Measurements from ENCODE around the gene TTC33.

TTC33 gene

DNA sequence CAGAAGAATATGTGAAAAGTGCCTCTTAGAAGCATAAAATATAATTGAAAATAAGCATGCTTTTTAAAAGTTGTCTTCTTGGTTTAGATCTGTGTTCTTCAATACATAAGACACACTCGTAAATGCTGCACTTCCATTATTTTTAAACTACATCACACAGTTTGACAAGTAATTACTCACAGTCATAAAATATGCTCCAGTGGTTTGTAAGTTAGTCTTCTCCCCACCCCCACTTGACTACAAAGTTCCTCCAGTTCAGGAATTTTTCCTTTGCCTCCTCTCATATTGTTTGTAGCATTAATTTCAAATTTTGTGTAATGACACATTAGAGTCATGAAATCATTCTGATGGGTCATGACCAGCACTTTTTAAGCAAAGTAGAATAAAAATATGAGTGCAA is 136.3 kb downstream of the TTC33 start:
- H3K9me3 ChIP-seq (ENCODE audit: control insufficient read depth in 1 of 2, low read length in 2 of 2): no peaks in the 10 kb centered on the region
- no peak overlapping the region for H3K27ac ChIP-seq (ENCODE audit: low read depth, low read length)
- H3K9ac ChIP-seq (ENCODE audit: low read depth in 1 of 2, low read length in 2 of 2): no peak overlapping the region
- no peaks in the 10 kb centered on the region for H3K36me3 ChIP-seq (ENCODE audit: control insufficient read depth in 1 of 2, insufficient read depth in 2 of 2, low read length in 2 of 2)
- peaks cover 10 to 24% of the 10 kb centered on the region in 2 donors for H3K4me1 ChIP-seq (ENCODE audit: control insufficient read depth in 1 of 2, insufficient read depth in 2 of 2, low read length in 2 of 2)
- no peak overlapping the region for H3K4me3 ChIP-seq (ENCODE audit: low read depth in 1 of 2, low read length in 2 of 2)
- H3K27me3 ChIP-seq (ENCODE audit: control insufficient read depth in 1 of 2, insufficient read depth in 2 of 2, low read length in 2 of 2): no peaks in the 10 kb centered on the region

DNA sequence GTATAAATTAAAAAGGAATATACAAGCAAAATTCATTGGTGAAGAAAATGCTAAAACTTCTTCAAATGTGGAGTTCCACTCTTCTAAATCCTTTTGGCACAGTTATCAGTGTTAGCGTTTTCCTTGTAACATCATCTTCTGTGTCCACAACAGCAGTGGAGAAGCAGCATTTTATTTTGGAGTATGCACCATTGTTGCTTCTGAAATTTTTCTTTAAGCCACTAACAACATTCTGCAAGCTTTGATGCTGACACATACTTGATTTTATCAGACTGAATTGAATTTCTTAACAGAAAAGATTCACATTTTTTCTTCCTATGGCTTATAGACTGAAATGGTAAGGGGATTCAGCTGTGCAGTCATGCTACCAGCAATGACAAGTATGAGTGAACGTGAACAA is 136.8 kb downstream of the TTC33 start:
- H3K27ac ChIP-seq (ENCODE audit: low read depth, low read length): no peak overlapping the region
- H3K36me3 ChIP-seq (ENCODE audit: control insufficient read depth in 1 of 2, insufficient read depth in 2 of 2, low read length in 2 of 2): no peaks in the 10 kb centered on the region
- H3K9me3 ChIP-seq (ENCODE audit: control insufficient read depth in 1 of 2, low read length in 2 of 2): no peaks in the 10 kb centered on the region
- H3K4me1 ChIP-seq (ENCODE audit: control insufficient read depth in 1 of 2, insufficient read depth in 2 of 2, low read length in 2 of 2): peaks cover 10 to 20% of the 10 kb centered on the region in 2 donors
- H3K4me3 ChIP-seq (ENCODE audit: low read depth in 1 of 2, low read length in 2 of 2): no peak overlapping the region
- H3K9ac ChIP-seq (ENCODE audit: low read depth in 1 of 2, low read length in 2 of 2): no peak overlapping the region
- no peaks in the 10 kb centered on the region for H3K27me3 ChIP-seq (ENCODE audit: control insufficient read depth in 1 of 2, insufficient read depth in 2 of 2, low read length in 2 of 2)

- Histone ChIP-seq H3K9ac (ENCODE audit: low read depth in 1 of 2, low read length in 2 of 2) (no peak overlapping the region), H3K27ac (ENCODE audit: low read depth, low read length) (no peak overlapping the region), H3K9me3 (ENCODE audit: control insufficient read depth in 1 of 2, low read length in 2 of 2) (no peaks in the 10 kb centered on the region), H3K4me1 (ENCODE audit: control insufficient read depth in 1 of 2, insufficient read depth in 2 of 2, low read length in 2 of 2) (peaks cover 0 to under 1% of the 10 kb centered on the region in 2 donors), H3K27me3 (ENCODE audit: control insufficient read depth in 1 of 2, insufficient read depth in 2 of 2, low read length in 2 of 2) (no peaks in the 10 kb centered on the region), H3K36me3 (ENCODE audit: control insufficient read depth in 1 of 2, insufficient read depth in 2 of 2, low read length in 2 of 2) (no peaks in the 10 kb centered on the region), H3K4me3 (ENCODE audit: low read depth in 1 of 2, low read length in 2 of 2) (no peak overlapping the region)
Measured at GRCh38 chr5:40616781-40617180, 139.0 kb downstream of the TTC33 start.

DNA sequence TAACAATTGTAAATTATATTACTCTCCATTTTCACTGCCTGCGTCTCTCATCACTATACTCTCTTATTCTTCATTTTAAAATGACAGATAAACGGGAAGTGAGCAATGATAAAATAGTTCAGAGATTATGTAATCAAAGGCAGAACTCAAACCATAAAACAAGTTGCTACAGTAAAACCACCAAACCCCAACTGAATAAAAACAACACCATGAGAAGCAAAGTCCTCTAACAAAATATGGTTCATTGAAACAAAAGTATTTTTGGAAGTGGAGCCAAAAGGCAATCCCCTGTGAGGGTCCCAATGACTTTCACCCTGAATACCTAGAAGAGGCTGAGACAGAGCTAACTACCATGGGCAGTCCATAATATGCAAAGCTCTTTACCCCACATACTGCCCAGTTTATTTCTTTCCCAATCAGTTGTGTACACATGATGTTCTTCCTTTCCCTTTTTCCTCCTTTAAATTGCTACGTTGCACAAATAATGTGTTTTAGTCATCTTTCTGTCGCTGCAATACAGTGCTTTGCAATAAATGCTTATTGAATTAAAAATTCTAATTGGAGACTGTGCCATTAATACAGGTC is 140.1 kb downstream of the TTC33 start:
- Histone ChIP-seq H3K27me3 (ENCODE audit: control insufficient read depth in 1 of 2, insufficient read depth in 2 of 2, low read length in 2 of 2) (no peaks in the 10 kb centered on the region), H3K9me3 (ENCODE audit: control insufficient read depth in 1 of 2, low read length in 2 of 2) (no peaks in the 10 kb centered on the region), H3K36me3 (ENCODE audit: control insufficient read depth in 1 of 2, insufficient read depth in 2 of 2, low read length in 2 of 2) (no peaks in the 10 kb centered on the region), H3K27ac (ENCODE audit: low read depth, low read length) (no peak overlapping the region), H3K4me3 (ENCODE audit: low read depth in 1 of 2, low read length in 2 of 2) (no peak overlapping the region), H3K4me1 (ENCODE audit: control insufficient read depth in 1 of 2, insufficient read depth in 2 of 2, low read length in 2 of 2) (no peaks in the 10 kb centered on the region), H3K9ac (ENCODE audit: low read depth in 1 of 2, low read length in 2 of 2) (no peak overlapping the region)

DNA sequence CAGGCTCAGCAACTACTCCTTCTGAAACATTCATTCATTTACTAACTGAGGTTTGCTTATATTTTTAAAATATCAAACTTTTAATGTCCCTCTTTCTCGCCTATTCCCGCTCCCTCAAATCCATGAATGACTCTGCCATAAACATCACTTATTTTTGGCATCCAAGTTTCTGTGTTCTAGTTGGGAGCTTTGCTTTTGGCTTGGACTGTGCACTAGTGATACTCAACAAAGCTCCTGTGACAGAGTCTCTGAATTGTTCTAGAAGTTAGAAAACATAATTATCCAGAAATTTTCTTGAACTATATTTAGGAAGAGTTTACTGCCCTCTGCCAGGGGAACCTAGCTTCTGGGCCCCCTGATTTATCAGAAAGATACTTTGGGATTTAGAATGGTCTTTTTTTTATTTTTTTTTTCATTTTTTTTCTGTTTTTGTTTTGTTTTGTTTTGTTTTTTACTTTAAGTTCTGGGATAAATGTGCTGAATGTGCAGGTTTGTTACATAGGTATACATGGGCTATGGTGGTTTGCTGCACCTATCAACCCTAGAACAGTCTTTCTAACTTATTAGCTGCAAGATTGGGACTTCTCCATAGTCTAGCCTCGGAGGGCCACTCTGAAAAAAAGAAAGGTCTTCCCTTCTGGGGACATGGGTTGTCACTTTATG is 140.7 kb downstream of the TTC33 start:
- Histone ChIP-seq H3K27ac (ENCODE audit: low read depth, low read length) (no peak overlapping the region), H3K4me1 (ENCODE audit: control insufficient read depth in 1 of 2, insufficient read depth in 2 of 2, low read length in 2 of 2) (no peaks in the 10 kb centered on the region), H3K9me3 (ENCODE audit: control insufficient read depth in 1 of 2, low read length in 2 of 2) (no peaks in the 10 kb centered on the region), H3K36me3 (ENCODE audit: control insufficient read depth in 1 of 2, insufficient read depth in 2 of 2, low read length in 2 of 2) (no peaks in the 10 kb centered on the region), H3K27me3 (ENCODE audit: control insufficient read depth in 1 of 2, insufficient read depth in 2 of 2, low read length in 2 of 2) (no peaks in the 10 kb centered on the region), H3K9ac (ENCODE audit: low read depth in 1 of 2, low read length in 2 of 2) (no peak overlapping the region), H3K4me3 (ENCODE audit: low read depth in 1 of 2, low read length in 2 of 2) (no peak overlapping the region)

- no peaks in the 10 kb centered on the region for H3K4me1 ChIP-seq (ENCODE audit: control insufficient read depth in 1 of 2, insufficient read depth in 2 of 2, low read length in 2 of 2)
- H3K36me3 ChIP-seq (ENCODE audit: control insufficient read depth in 1 of 2, insufficient read depth in 2 of 2, low read length in 2 of 2): no peaks in the 10 kb centered on the region
- no peak overlapping the region for H3K9ac ChIP-seq (ENCODE audit: low read depth in 1 of 2, low read length in 2 of 2)
- H3K27ac ChIP-seq (ENCODE audit: low read depth, low read length): no peak overlapping the region
- H3K27me3 ChIP-seq (ENCODE audit: control insufficient read depth in 1 of 2, insufficient read depth in 2 of 2, low read length in 2 of 2): no peaks in the 10 kb centered on the region
- H3K9me3 ChIP-seq (ENCODE audit: control insufficient read depth in 1 of 2, low read length in 2 of 2): no peaks in the 10 kb centered on the region
- H3K4me3 ChIP-seq (ENCODE audit: low read depth in 1 of 2, low read length in 2 of 2): no peak overlapping the region
Measured at GRCh38 chr5:40614466-40614865, 141.3 kb downstream of the TTC33 start.

- H3K27ac ChIP-seq (ENCODE audit: low read depth, low read length): no peak overlapping the region
- no peak overlapping the region for H3K4me3 ChIP-seq (ENCODE audit: low read depth in 1 of 2, low read length in 2 of 2)
- H3K9ac ChIP-seq (ENCODE audit: low read depth in 1 of 2, low read length in 2 of 2): no peak overlapping the region
- no peaks in the 10 kb centered on the region for H3K9me3 ChIP-seq (ENCODE audit: control insufficient read depth in 1 of 2, low read length in 2 of 2)
- H3K4me1 ChIP-seq (ENCODE audit: control insufficient read depth in 1 of 2, insufficient read depth in 2 of 2, low read length in 2 of 2): no peaks in the 10 kb centered on the region
- H3K36me3 ChIP-seq (ENCODE audit: control insufficient read depth in 1 of 2, insufficient read depth in 2 of 2, low read length in 2 of 2): no peaks in the 10 kb centered on the region
- H3K27me3 ChIP-seq (ENCODE audit: control insufficient read depth in 1 of 2, insufficient read depth in 2 of 2, low read length in 2 of 2): no peaks in the 10 kb centered on the region
Measured at GRCh38 chr5:40607202-40607601, 148.6 kb downstream of the TTC33 start.

DNA sequence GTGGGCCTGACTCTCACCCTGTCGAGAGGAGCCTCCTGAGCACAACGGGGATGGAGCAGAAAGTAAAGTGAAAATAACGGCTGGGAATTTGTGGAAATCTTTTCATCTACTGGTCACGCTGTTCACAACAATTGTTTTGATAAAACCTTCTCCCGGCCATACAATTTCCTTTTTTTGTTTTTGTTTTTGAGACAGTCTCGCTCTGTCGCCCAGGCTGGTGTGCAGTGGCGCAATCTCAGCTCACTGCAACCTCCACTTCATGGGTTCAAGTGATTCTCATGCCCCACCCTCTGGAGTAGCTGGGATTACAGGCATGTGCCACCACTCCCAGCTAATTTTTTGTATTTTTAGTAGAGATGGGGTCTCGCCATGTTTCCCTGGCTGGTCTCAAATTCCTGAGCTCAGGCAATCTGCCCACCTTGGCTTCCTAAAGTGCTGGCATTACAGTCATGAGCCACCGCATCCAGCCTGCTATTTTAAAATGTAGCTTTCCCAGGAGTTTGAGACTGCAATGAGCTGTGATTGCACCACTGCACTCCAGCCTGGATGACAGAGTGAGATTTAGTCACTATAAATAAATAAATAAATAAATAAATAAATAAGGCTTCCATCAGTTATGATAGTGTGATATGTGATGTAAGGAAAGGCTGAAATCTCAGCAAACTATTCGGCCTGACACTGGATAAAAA is 149.5 kb downstream of the TTC33 start:
- Histone ChIP-seq H3K9ac (ENCODE audit: low read depth in 1 of 2, low read length in 2 of 2) (no peak overlapping the region), H3K27me3 (ENCODE audit: control insufficient read depth in 1 of 2, insufficient read depth in 2 of 2, low read length in 2 of 2) (no peaks in the 10 kb centered on the region), H3K4me3 (ENCODE audit: low read depth in 1 of 2, low read length in 2 of 2) (no peak overlapping the region), H3K9me3 (ENCODE audit: control insufficient read depth in 1 of 2, low read length in 2 of 2) (no peaks in the 10 kb centered on the region), H3K4me1 (ENCODE audit: control insufficient read depth in 1 of 2, insufficient read depth in 2 of 2, low read length in 2 of 2) (peaks cover 3 to 5% of the 10 kb centered on the region in 2 donors), H3K36me3 (ENCODE audit: control insufficient read depth in 1 of 2, insufficient read depth in 2 of 2, low read length in 2 of 2) (no peaks in the 10 kb centered on the region), H3K27ac (ENCODE audit: low read depth, low read length) (no peak overlapping the region)

GRCh38 chr5:40605295-40605958 is 150.3 kb downstream of the TTC33 start:
- H3K4me3 ChIP-seq (ENCODE audit: low read depth in 1 of 2, low read length in 2 of 2): no peak overlapping the region
- H3K9me3 ChIP-seq (ENCODE audit: control insufficient read depth in 1 of 2, low read length in 2 of 2): no peaks in the 10 kb centered on the region
- H3K4me1 ChIP-seq (ENCODE audit: control insufficient read depth in 1 of 2, insufficient read depth in 2 of 2, low read length in 2 of 2): peaks cover 4 to 7% of the 10 kb centered on the region in 2 donors
- no peaks in the 10 kb centered on the region for H3K36me3 ChIP-seq (ENCODE audit: control insufficient read depth in 1 of 2, insufficient read depth in 2 of 2, low read length in 2 of 2)
- no peak overlapping the region for H3K9ac ChIP-seq (ENCODE audit: low read depth in 1 of 2, low read length in 2 of 2)
- H3K27me3 ChIP-seq (ENCODE audit: control insufficient read depth in 1 of 2, insufficient read depth in 2 of 2, low read length in 2 of 2): no peaks in the 10 kb centered on the region
- H3K27ac ChIP-seq (ENCODE audit: low read depth, low read length): no peak overlapping the region

GRCh38 chr5:40603378-40603777 is 152.4 kb downstream of the TTC33 start:
- no peak overlapping the region for H3K9ac ChIP-seq (ENCODE audit: low read depth in 1 of 2, low read length in 2 of 2)
- H3K27ac ChIP-seq (ENCODE audit: low read depth, low read length): no peak overlapping the region
- H3K4me3 ChIP-seq (ENCODE audit: low read depth in 1 of 2, low read length in 2 of 2): no peak overlapping the region
- peaks cover 4 to 7% of the 10 kb centered on the region in 2 donors for H3K4me1 ChIP-seq (ENCODE audit: control insufficient read depth in 1 of 2, insufficient read depth in 2 of 2, low read length in 2 of 2)
- no peaks in the 10 kb centered on the region for H3K9me3 ChIP-seq (ENCODE audit: control insufficient read depth in 1 of 2, low read length in 2 of 2)
- no peaks in the 10 kb centered on the region for H3K36me3 ChIP-seq (ENCODE audit: control insufficient read depth in 1 of 2, insufficient read depth in 2 of 2, low read length in 2 of 2)
- H3K27me3 ChIP-seq (ENCODE audit: control insufficient read depth in 1 of 2, insufficient read depth in 2 of 2, low read length in 2 of 2): no peaks in the 10 kb centered on the region
